ENCODE results near the gene TSGA10IP. TPM values are rescaled to one million over a fixed set of nuclear protein-coding genes. Genes with fewer than 3 reads are reported as not detected.

The TSGA10IP gene
- total RNA-seq, 4 donors from 2014 or later, result not detected

DNA sequence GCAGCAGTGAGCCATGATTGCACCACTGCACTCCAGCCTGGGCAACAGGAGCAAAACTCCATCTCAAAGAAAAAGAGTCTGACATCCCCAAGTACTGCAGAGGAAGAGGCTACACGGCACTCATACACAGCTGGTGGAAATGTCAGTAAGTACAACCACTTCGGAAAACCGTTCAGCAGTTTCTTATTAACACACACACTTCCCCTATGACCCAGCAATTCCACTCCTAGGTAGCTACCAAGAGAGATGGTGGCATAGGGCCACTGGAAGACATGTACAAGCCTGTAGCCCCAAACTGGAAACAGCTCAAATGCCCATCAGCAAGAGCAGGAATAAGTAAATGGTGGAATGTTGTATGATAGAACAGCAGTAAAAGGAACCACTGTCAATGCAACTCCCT is 22.7 kb upstream of the TSGA10IP start:
- TF ChIP-seq, protein P1, sequence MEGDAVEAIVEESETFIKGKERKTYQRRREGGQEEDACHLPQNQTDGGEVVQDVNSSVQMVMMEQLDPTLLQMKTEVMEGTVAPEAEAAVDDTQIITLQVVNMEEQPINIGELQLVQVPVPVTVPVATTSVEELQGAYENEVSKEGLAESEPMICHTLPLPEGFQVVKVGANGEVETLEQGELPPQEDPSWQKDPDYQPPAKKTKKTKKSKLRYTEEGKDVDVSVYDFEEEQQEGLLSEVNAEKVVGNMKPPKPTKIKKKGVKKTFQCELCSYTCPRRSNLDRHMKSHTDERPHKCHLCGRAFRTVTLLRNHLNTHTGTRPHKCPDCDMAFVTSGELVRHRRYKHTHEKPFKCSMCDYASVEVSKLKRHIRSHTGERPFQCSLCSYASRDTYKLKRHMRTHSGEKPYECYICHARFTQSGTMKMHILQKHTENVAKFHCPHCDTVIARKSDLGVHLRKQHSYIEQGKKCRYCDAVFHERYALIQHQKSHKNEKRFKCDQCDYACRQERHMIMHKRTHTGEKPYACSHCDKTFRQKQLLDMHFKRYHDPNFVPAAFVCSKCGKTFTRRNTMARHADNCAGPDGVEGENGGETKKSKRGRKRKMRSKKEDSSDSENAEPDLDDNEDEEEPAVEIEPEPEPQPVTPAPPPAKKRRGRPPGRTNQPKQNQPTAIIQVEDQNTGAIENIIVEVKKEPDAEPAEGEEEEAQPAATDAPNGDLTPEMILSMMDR (IDR thresholded peaks at IDR 0.05), result no peak
- TF ChIP-seq POLR2A (IDR thresholded peaks at IDR 0.05), result no peak
- 47 to 51% methylated on average over 3 of the region's 3 CpGs for WGBS, 2 donors
- intact Hi-C loops (cut with DNase I; ENCODE audit: low total_unique reads), result no loop called here
- no peak for DNase-seq (ENCODE audit: low spot score in 2 of 2)
- no peak overlapping the region for H3K4me3 ChIP-seq (ENCODE audit: low read depth, poor library complexity, severe bottlenecking)

DNA sequence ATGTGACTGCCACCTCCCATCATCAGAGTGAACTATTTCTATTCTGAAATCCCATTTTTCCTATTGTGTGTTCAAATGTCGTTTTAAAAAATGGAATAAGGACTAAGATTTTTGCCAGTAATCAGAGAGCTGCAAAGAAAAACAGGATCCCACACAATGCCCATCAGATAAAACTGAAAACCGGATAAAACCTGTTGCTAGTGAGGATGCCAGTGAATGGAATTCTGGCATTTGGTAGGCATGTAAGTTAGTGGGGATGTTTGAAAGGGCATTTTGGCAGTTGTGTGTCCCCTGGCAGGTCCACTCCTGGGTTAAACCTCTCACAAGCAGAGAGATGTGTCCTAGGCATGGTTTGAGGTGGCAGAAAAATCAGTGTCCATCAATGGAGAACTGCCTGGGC is 19.9 kb upstream of the TSGA10IP start:
- no peak overlapping the region for H3K4me3 ChIP-seq (ENCODE audit: low read depth, poor library complexity, severe bottlenecking)
- DNase-seq (ENCODE audit: low spot score in 2 of 2), result no peak
- TF ChIP-seq POLR2A (IDR thresholded peaks at IDR 0.05), result no peak
- TF ChIP-seq, protein P1 (IDR thresholded peaks at IDR 0.05), result no peak
- 54 to 62% methylated on average over 2 of the region's 2 CpGs for WGBS, 2 donors
- intact Hi-C loops (cut with DNase I; ENCODE audit: low total_unique reads), result no loop called here

DNA sequence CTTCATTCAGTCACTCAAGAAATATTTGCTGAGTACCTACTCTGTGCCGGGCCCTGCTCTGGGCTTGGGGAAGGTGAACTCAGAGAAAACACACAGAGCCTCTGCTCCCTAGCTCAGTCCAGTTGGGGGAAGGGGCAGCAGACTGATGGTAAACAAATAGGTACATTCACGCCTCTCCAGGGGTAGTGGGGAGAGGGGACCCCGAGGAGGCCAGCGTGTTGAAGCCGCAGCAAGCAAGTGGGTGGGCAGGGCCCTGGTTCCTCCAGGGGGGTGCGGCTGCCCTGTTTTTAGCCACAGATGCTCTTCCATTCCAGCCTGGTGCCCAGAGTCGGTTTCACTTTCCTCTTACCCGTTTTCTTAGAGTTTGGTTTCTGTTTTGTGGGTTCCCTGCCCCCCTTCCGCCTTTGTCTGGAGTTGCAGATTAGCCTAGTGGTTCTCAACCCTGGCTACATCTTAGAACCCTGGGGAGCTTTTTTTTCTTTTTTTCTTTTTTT is 17.3 kb upstream of the TSGA10IP start:
- intact Hi-C loops (cut with DNase I; ENCODE audit: low total_unique reads), result no loop called here
- DNase-seq (ENCODE audit: low spot score in 2 of 2), result peak in 1 of 2 donors; percentile 80
- 42 to 56% methylated on average over 9 of the region's 9 CpGs for WGBS, 2 donors
- TF ChIP-seq POLR2A (IDR thresholded peaks at IDR 0.05), result no peak
- TF ChIP-seq, protein P1 (IDR thresholded peaks at IDR 0.05), result no peak
- no peak overlapping the region for H3K4me3 ChIP-seq (ENCODE audit: low read depth, poor library complexity, severe bottlenecking)

DNA sequence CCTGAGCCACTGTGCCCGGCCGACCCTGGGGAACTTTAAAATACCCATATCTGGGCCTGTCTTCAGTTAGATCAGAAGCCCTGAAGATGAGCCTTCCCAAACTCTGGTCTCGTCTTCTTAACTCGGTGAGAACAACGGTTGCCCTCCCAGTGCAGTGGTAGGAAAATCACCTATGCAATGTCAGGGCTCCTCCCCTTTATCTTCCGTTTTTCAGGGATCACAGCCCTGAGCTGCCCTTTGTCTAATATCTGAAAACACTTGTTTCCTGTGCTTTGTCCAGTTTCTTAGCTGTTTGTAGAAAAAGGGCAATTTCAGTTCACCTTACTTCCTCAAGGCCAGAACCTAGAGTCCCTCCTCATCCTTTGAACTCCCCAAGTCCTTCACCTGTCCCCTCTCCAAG is 16.6 kb upstream of the TSGA10IP start:
- 60 to 68% methylated on average over 6 of the region's 6 CpGs for WGBS, 2 donors
- no peak for TF ChIP-seq POLR2A (IDR thresholded peaks at IDR 0.05)
- TF ChIP-seq, protein P1 (IDR thresholded peaks at IDR 0.05), result no peak

DNA sequence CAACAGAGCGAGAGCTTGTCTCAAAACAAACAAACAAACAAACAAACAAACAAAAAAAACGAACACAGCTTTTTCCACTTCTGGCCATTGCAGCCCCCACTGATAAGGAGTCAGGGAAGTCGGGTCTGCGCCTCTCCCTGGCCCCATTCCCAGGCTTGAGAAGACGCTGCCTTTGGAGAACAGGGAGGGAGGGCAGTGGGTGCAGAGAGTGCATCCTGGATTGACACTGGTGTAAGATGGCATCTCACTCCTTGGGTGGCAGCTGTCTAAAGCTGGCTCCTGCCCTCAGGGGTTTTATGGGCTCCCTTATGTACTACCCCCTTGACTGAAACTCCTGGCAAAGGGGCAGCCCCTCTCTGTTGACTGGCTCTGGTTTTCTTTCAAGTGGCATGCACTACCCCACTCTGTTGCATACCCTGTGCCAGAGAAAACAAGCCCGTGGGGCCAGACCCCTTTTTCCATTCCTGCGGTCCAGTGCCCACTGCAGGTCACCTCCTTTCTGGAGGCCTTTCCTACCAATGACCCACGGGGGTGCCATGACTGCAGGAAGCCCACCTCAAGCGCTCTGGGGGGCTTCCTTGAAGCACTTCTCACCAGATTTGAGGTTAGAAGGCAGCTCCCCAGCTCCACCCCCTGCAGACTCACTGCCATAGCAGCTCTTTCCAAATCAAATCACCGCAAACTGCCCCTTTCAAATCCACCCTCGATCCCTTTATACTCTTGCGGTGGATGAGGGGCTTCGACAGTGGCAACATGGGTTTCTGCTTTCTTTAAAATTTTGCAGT is 13.3 kb upstream of the TSGA10IP start:
- no peak for TF ChIP-seq POLR2A (IDR thresholded peaks at IDR 0.05)
- TF ChIP-seq, protein P1 (IDR thresholded peaks at IDR 0.05), result no peak
- H3K4me3 ChIP-seq (ENCODE audit: low read depth, poor library complexity, severe bottlenecking), result no peak overlapping the region
- 55 to 63% methylated on average over 13 of the region's 13 CpGs for WGBS, 2 donors
- intact Hi-C loops (cut with DNase I; ENCODE audit: low total_unique reads), result no loop called here
- peak in 1 of 2 donors; percentile 69 for DNase-seq (ENCODE audit: low spot score in 2 of 2)

More for the DNA sequence above, 16.6 kb upstream of the TSGA10IP start:
- no peak for DNase-seq (ENCODE audit: low spot score in 2 of 2)
- intact Hi-C loops (cut with DNase I; ENCODE audit: low total_unique reads), result no loop called here
- no peak overlapping the region for H3K4me3 ChIP-seq (ENCODE audit: low read depth, poor library complexity, severe bottlenecking)
